Adrenal gland (tissue), 5 donors: ENCODE measurements around the gene LAMC2.

Experiments used
- CTCF ChIP-seq, 6 experiments: fragments of 450-650 bp in 4 of 6; fragments of 200-600 bp in 2 of 6; sonication (generic) in 1 of 6; IDR thresholded peaks; 1 replicate in 5 of 6; 2 replicates in 1 of 6; pipeline versions ENCODE4 v1.5.1 to v1.8.0; 2016 to 2021; ENCODE audit warnings: antibody characterized with exemption in 6 of 6, mild to moderate bottlenecking in 2 of 6, moderate library complexity in 1 of 6
- POLR2A ChIP-seq, 2 donors: fragments of 450-650 bp; IDR thresholded peaks; one replicate each; pipeline ENCODE4 v1.6.1; 2017; ENCODE audit warnings: antibody characterized with exemption in 2 of 2, mild to moderate bottlenecking in 2 of 2, moderate library complexity in 1 of 2
- donor health status: DM: no; HTN: no; CAD: no.

DNA sequence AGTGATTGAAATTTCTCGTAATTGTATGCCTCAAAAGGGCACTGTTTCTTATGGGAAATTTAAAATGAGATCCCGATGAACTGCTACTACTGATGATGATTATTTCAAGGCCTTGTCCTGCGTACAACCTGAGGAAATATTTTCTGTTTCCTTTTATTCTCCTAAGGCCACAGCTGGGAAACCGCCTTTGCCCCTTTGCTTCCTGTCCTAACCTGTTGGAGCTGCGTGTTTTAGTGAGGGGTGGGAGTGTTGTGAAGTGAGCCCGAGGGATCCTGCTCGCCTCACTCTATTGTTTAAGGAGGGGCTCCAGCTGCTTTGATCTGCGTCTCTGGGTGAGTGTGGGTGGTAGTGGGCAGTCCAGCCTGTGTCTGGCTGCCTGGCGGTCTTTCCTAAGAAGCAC, 14.4 kb downstream of the LAMC2 start:
- TF ChIP-seq CTCF (IDR thresholded peaks at IDR 0.05): no peak
- no peak for TF ChIP-seq POLR2A (IDR thresholded peaks at IDR 0.05)
